SK-N-MC (cell line): ENCODE results near the gene TSHZ2.

Source experiments
- EZH2 ChIP-seq: fragments of 200-600 bp; sonication (generic); IDR thresholded peaks from one replicate; pipeline ENCODE4 v1.6.1; 2017; ENCODE audit warnings: antibody characterized with exemption
- POLR2AphosphoS5 ChIP-seq: IDR thresholded peaks from 2 replicates; pipeline ENCODE4 v1.6.1; 2012; ENCODE audit warnings: mild to moderate bottlenecking, low read depth, low read length, borderline replicate concordance

GRCh38 chr20:53226826-53227225 lies 254.7 kb downstream of the TSHZ2 start:
- TF ChIP-seq POLR2AphosphoS5, result no peak
- TF ChIP-seq EZH2, result no peak
